ENCODE measurements around the gene COPS3.

DNA sequence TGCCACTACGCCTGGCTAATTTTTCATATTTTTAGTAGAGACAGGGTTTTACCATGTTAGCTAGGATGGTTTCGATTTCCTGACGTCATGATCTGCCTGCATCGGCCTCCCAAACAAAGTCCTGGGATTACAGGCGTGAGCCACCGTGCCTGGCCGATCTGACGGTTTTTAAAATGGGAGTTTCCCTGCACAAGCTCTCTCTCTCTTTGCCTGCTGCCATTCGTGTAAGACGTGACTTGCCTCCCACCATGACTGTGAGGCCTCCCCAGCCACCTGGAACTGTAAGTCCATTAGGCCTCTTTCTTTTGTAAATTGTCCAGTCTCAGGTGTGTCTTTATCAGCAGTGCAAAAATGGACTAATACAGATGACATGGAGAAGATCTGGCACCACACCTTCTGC lies 39.4 kb downstream of the COPS3 start:
- TF ChIP-seq, protein P1, sequence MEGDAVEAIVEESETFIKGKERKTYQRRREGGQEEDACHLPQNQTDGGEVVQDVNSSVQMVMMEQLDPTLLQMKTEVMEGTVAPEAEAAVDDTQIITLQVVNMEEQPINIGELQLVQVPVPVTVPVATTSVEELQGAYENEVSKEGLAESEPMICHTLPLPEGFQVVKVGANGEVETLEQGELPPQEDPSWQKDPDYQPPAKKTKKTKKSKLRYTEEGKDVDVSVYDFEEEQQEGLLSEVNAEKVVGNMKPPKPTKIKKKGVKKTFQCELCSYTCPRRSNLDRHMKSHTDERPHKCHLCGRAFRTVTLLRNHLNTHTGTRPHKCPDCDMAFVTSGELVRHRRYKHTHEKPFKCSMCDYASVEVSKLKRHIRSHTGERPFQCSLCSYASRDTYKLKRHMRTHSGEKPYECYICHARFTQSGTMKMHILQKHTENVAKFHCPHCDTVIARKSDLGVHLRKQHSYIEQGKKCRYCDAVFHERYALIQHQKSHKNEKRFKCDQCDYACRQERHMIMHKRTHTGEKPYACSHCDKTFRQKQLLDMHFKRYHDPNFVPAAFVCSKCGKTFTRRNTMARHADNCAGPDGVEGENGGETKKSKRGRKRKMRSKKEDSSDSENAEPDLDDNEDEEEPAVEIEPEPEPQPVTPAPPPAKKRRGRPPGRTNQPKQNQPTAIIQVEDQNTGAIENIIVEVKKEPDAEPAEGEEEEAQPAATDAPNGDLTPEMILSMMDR (IDR thresholded peaks at IDR 0.05 in 8 of 11, conservative IDR thresholded peaks at IDR 0.05 in 3 of 11) = no peak
- TF ChIP-seq POLR2A (IDR thresholded peaks at IDR 0.05) = no peak
